ENCODE measurements around the gene RAPGEF4.
A peak's percentile ranks its signal among the peaks of the same experiment; 100 is the strongest.

RAPGEF4 gene

GRCh38 chr2:172734711-172735581, 699 bp upstream of the RAPGEF4 start:
- ChIA-PET POLR2A (no interaction called here), CTCF (interaction anchor here (0.7 kb wide), 1 partner anchor 273 kb away, joined by 7 read pairs; no protein-coding TSS in a partner anchor)
- peak; percentile 48 for TF ChIP-seq ZNF335 (tag by site-specific recombination; conservative IDR thresholded peaks at IDR 0.05)
- TF ChIP-seq ZNF513 (tag by site-specific recombination; IDR thresholded peaks at IDR 0.05), result 0 out of 2 replicates have a peak, but pooled peaks have one; percentile 24
- TF ChIP-seq ZBTB20 (tag by site-specific recombination; IDR thresholded peaks at IDR 0.05), result no peak
- peak; percentile 49; the same call in 1 of the 2 replicates for TF ChIP-seq ZNF600 (tag by site-specific recombination; IDR thresholded peaks at IDR 0.05)
- peak overlapping the region; percentile 64; the same call in 1 of the 2 replicates for H3K27ac ChIP-seq (ENCODE audit: extremely low read depth, low read depth, low read length)
- no peaks in the 10 kb centered on the region for H3K4me1 ChIP-seq (ENCODE audit: control insufficient read depth, insufficient read depth, low read length)
- peak overlapping the region; percentile 67 for H3K4me3 ChIP-seq (ENCODE audit: low read depth, low read length)
- no peaks in the 10 kb centered on the region for H3K9me3 ChIP-seq (ENCODE audit: control insufficient read depth, insufficient read depth, low read depth, low read length)
- no peaks in the 10 kb centered on the region for H3K36me3 ChIP-seq (ENCODE audit: control insufficient read depth in 2 of 2, insufficient read depth in 1 of 2, low read length in 2 of 2)

GRCh38 chr2:172736424-172737174, 954 bp downstream of the RAPGEF4 start:
- Histone ChIP-seq H3K4me3 (ENCODE audit: low read depth, low read length) (peak overlapping the region; percentile 67), H3K36me3 (ENCODE audit: control insufficient read depth in 2 of 2, insufficient read depth in 1 of 2, low read length in 2 of 2) (no peaks in the 10 kb centered on the region), H3K9me3 (ENCODE audit: control insufficient read depth, insufficient read depth, low read depth, low read length) (no peaks in the 10 kb centered on the region), H3K4me1 (ENCODE audit: control insufficient read depth, insufficient read depth, low read length) (no peaks in the 10 kb centered on the region), H3K27ac (ENCODE audit: extremely low read depth, low read depth, low read length) (peak overlapping the region; percentile 64; the same call in 1 of the 2 replicates)
- CTCF ChIA-PET, result interaction anchor here (1.2 to 1.6 kb wide), 2 partner anchors 32 to 236 kb away, joined by 3 to 4 read pairs; no protein-coding TSS in a partner anchor
- POLR2A ChIA-PET, result no interaction called here
- TF ChIP-seq ZNF223 (tag by site-specific recombination; IDR thresholded peaks at IDR 0.05), result no peak
- no peak for TF ChIP-seq KLF1 (tag by site-specific recombination; IDR thresholded peaks at IDR 0.05)
- TF ChIP-seq SP7 (tag by site-specific recombination; IDR thresholded peaks at IDR 0.05), result no peak
- no peak for TF ChIP-seq ZBTB11 (tag by site-specific recombination; conservative IDR thresholded peaks at IDR 0.05; ENCODE audit: low read depth)
- TF ChIP-seq ZNF202 (tag by site-specific recombination; IDR thresholded peaks at IDR 0.05; ENCODE audit: borderline replicate concordance), result no peak
- TF ChIP-seq ZNF530 (tag by site-specific recombination; IDR thresholded peaks at IDR 0.05; ENCODE audit: low read depth), result no peak
- TF ChIP-seq ZNF416 (tag by site-specific recombination; IDR thresholded peaks at IDR 0.05), result no peak
- no peak for TF ChIP-seq ZNF433 (tag by site-specific recombination; IDR thresholded peaks at IDR 0.05; ENCODE audit: low read depth)
- TF ChIP-seq BCL6B (tag by site-specific recombination; IDR thresholded peaks at IDR 0.05), result no peak
- peak; percentile 42; the same call in 1 of the 2 replicates for TF ChIP-seq ZBTB17 (tag by site-specific recombination; IDR thresholded peaks at IDR 0.05)
- TF ChIP-seq ZNF214 (tag by site-specific recombination; IDR thresholded peaks at IDR 0.05; ENCODE audit: borderline replicate concordance), result no peak
- TF ChIP-seq ZNF335 (tag by site-specific recombination; conservative IDR thresholded peaks at IDR 0.05), result 0 out of 2 replicates have a peak, but pooled peaks have one; percentile 3
- no peak for TF ChIP-seq ZNF645 (tag by site-specific recombination; IDR thresholded peaks at IDR 0.05)
- TF ChIP-seq GLIS1 (tag by site-specific recombination; IDR thresholded peaks at IDR 0.05), result no peak
- no peak for TF ChIP-seq HOXA7 (CRISPR knock-in tag; IDR thresholded peaks at IDR 0.05; ENCODE audit: borderline replicate concordance)
- peak; percentile 89 for TF ChIP-seq ZBTB44 (tag by site-specific recombination; IDR thresholded peaks at IDR 0.05)
- TF ChIP-seq ZNF391 (tag by site-specific recombination; IDR thresholded peaks at IDR 0.05; ENCODE audit: borderline replicate concordance, low read depth), result no peak
- no peak for TF ChIP-seq ZBTB7A (tag by site-specific recombination; IDR thresholded peaks at IDR 0.05; ENCODE audit: low read depth)
- no peak for TF ChIP-seq KLF16 (tag by site-specific recombination; IDR thresholded peaks at IDR 0.05)
